ENCODE data around the gene WIPI1.

GRCh38 chr17:68400404-68400735, 56.9 kb downstream of the WIPI1 start:
- TF ChIP-seq CTCF (IDR thresholded peaks at IDR 0.05; ENCODE audit: poor library complexity): no peak
- no peak for TF ChIP-seq EZH2phosphoT487 (IDR thresholded peaks at IDR 0.05; ENCODE audit: low read depth, severe bottlenecking, unreplicated experiment)
